WI38 (cell line): ENCODE data around the gene SEMG2.

Experiments used
- H3K4me3 ChIP-seq: 2 replicates; pipeline ENCODE4 v1.5.1; 2011; ENCODE audit warnings: low read depth, mild to moderate bottlenecking, control low read depth, low read length
- TF ChIP-seq, protein P1 (sequence below): IDR thresholded peaks from 2 replicates; pipeline ENCODE4 v1.5.1; 2012; ENCODE audit warnings: low read depth, mild to moderate bottlenecking, control low read depth, low read length

SEMG2 gene

DNA sequence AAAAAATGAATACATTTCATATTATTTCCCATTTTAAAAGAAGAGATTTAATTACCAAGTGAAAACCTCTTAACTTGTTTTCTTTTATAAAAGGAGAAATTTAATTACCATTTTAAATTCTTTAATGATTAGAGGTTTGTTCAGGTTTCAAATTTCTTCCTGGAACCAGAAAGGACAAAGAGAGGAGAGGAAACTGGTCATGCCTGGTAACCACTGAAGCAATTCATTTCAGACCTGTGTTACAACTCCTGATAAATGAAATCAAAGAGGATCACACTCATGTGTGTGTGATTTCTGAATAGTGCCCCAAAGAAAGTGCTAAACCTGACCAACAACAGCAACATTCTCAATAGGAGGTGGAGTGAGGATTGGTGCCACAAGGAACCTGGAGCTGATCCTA is 45.8 kb downstream of the SEMG2 start:
- TF ChIP-seq, protein P1, sequence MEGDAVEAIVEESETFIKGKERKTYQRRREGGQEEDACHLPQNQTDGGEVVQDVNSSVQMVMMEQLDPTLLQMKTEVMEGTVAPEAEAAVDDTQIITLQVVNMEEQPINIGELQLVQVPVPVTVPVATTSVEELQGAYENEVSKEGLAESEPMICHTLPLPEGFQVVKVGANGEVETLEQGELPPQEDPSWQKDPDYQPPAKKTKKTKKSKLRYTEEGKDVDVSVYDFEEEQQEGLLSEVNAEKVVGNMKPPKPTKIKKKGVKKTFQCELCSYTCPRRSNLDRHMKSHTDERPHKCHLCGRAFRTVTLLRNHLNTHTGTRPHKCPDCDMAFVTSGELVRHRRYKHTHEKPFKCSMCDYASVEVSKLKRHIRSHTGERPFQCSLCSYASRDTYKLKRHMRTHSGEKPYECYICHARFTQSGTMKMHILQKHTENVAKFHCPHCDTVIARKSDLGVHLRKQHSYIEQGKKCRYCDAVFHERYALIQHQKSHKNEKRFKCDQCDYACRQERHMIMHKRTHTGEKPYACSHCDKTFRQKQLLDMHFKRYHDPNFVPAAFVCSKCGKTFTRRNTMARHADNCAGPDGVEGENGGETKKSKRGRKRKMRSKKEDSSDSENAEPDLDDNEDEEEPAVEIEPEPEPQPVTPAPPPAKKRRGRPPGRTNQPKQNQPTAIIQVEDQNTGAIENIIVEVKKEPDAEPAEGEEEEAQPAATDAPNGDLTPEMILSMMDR = no peak
- no peak overlapping the region for H3K4me3 ChIP-seq

DNA sequence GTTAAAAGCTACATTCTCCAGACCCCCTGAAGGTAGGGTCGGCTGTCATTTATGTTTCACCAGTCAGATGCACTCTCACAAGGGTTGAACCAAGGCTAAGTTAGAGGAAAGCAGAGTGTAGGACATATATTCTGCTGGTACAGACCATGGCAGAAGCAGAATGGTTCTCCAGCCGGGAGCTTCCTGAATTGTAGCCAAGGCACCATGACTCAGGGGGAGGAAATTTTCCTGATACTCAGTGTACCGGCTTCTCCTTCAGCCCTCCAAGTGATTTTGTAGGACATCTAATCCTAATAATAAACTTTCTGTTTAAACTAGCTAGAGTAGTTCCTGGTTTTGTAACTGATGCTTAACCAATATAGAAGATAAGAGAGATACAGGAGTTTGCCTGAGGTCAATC is 47.4 kb downstream of the SEMG2 start:
- TF ChIP-seq, protein P1 = no peak
- H3K4me3 ChIP-seq = no peak overlapping the region

DNA sequence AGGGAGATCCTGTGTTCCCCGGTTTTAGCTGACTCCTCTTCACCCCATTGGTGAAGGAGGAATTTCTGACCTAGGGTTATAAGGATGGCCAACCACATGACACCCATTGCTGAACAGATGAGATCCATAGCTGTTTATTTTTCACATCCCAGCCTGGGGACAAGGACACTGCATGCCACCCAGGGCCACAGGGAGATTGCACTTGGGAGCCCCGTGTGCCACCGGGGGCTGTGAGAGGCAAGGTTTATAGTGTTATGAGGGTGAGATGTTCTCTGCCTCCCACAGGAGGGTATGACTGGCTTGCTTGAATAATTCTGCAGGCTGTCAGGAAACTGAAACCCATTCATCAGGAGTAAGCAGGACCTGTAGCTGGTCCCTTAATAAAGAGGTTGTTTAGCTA is 47.9 kb downstream of the SEMG2 start:
- no peak overlapping the region for H3K4me3 ChIP-seq
- TF ChIP-seq, protein P1 = no peak

DNA sequence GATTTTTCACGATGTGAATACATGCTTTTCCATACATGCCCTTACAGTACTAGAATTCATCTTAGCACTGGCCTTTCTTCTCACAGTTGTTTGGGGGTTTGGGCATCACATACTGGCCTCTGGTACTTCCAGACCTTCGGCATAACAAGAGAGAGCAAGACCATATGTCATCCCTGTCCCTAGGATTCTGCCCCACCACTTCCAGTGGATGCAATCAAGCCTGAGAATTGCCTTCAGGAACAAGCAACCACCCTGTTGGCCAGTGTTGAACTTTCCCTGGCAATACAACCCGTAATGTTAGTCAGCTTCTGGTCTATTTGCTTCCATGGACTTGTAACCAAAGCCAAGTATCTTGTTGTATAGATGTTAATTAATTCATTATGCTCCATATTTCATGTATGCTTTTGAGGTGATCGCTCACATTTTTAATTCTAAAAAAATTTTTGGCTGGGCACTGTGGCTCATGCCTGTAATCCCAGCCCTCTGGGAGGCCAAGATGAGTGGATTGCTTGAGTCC is 48.6 kb downstream of the SEMG2 start:
- no peak overlapping the region for H3K4me3 ChIP-seq
- TF ChIP-seq, protein P1 = no peak
